HepG2 (cell line): ENCODE measurements around the gene ARHGEF10L. TPM values are rescaled to one million over a fixed set of nuclear protein-coding genes. Genes with fewer than 3 reads are reported as not detected.

ENCODE experiments used
- ATAC-seq: fragments of 200-7000 bp; cut with Tn5 transposase; 3 replicates; pipeline ENCODE4 v1.9.1; 2020; ENCODE audit warnings: mild to moderate bottlenecking, moderate library complexity
- BruUV-seq: library from RNA; stranded (reverse); fragments of 400-500 nt; replicated peaks from 2 replicates; lab custom pipeline; 2021; lab: Mats Ljungman, UMichigan
- CTCF ChIA-PET: fragments of 300-600 bp; formaldehyde crosslinking; extraction: SDS; loops from one replicate; lab custom pipeline; 2021; ENCODE audit warnings: low total read pairs, inconsistent platforms, low intra/inter-chr PET ratio; lab: Yijun Ruan, JAX
- POLR2A ChIA-PET: fragments of 350-600 bp; sonication (Branson Sonifier 250); formaldehyde crosslinking; loops from one replicate; lab custom pipeline; 2020; ENCODE audit warnings: antibody characterized with exemption, inconsistent platforms; lab: Yijun Ruan, JAX
- DNase-seq: peaks from one replicate; pipeline ENCODE4 v3.0.0-alpha.2; 2015; ENCODE audit warnings: low spot score
- FAIRE-seq: peaks from 3 replicates; lab custom pipeline; 2011; peaks lifted over from hg19 to GRCh38; lab: Jason Lieb, UNC
- H2AFZ ChIP-seq: one replicate; pipeline ENCODE4 v1.6.1; 2011; ENCODE audit warnings: low read length, inconsistent platforms
- H3K27ac ChIP-seq: fragments of 300-600 bp; 3 replicates; pipeline ENCODE4 v1.8.0; 2011; ENCODE audit warnings: mixed run types, mild to moderate bottlenecking, mixed read lengths, low read length, inconsistent platforms; ENCODE audit not compliant: insufficient read depth; ENCODE audit errors: extremely low read length
- H3K27me3 ChIP-seq, 2 experiments: fragments of 200-600 bp in 1 of 2; 2 replicates in 1 of 2; 3 replicates in 1 of 2; pipeline versions ENCODE4 v1.6.0 to v1.8.0; 2011; ENCODE audit warnings: low read length in 2 of 2, mild to moderate bottlenecking in 2 of 2, moderate library complexity in 2 of 2, inconsistent platforms in 1 of 2; ENCODE audit not compliant: insufficient read depth in 2 of 2, control insufficient read depth in 1 of 2
- H3K36me3 ChIP-seq, 2 experiments: fragments of 200-600 bp in 1 of 2; replicated peaks in 1 of 2; 2 replicates in 1 of 2; 3 replicates in 1 of 2; pipeline versions ENCODE4 v1.5.1 to v1.8.0; 2011; ENCODE audit warnings: low read length in 2 of 2, inconsistent platforms in 1 of 2; ENCODE audit not compliant: insufficient read depth in 2 of 2, control insufficient read depth in 1 of 2
- H3K4me1 ChIP-seq: 2 replicates; pipeline ENCODE4 v1.5.1; 2012; ENCODE audit warnings: low read length, inconsistent platforms; ENCODE audit not compliant: insufficient read depth
- H3K4me2 ChIP-seq: 2 replicates; pipeline ENCODE4 v1.6.0; 2011; ENCODE audit warnings: low read depth, low read length, inconsistent platforms
- H3K4me3 ChIP-seq, 3 experiments: fragments of 200-600 bp in 1 of 3; sonication (generic), shearing (Covaris generic) in 1 of 3; replicated peaks in 1 of 3; 2 replicates each; pipeline ENCODE4 v1.5.1; 2011 to 2016; ENCODE audit warnings: low read length in 3 of 3, inconsistent platforms in 2 of 3, low read depth in 2 of 3, mild to moderate bottlenecking in 2 of 3, control low read depth in 1 of 3, mixed read lengths in 1 of 3; ENCODE audit not compliant: insufficient read depth in 1 of 3
- H3K79me2 ChIP-seq: one replicate; pipeline ENCODE4 v1.6.1; 2011; ENCODE audit warnings: low read length, inconsistent platforms; ENCODE audit not compliant: insufficient read depth
- H3K9ac ChIP-seq: 2 replicates; pipeline ENCODE4 v1.6.0; 2011; ENCODE audit warnings: mild to moderate bottlenecking, low read depth, low read length, inconsistent platforms; ENCODE audit not compliant: insufficient read depth
- H3K9me3 ChIP-seq: 2 replicates; pipeline ENCODE4 v1.5.1; 2012; ENCODE audit warnings: mild to moderate bottlenecking, low read length
- H4K20me1 ChIP-seq: 2 replicates; pipeline ENCODE4 v1.6.0; 2011; ENCODE audit warnings: inconsistent platforms, mild to moderate bottlenecking, low read length, moderate library complexity; ENCODE audit not compliant: insufficient read depth
- AHDC1 ChIP-seq: sonication (generic); formaldehyde crosslinking; IDR thresholded peaks from 2 replicates; pipeline ENCODE4 v1.5.1; 2020; ENCODE audit warnings: mild to moderate bottlenecking, missing genetic modification reagents, borderline replicate concordance
- DPF2 ChIP-seq: sonication (generic); formaldehyde crosslinking; IDR thresholded peaks from 2 replicates; pipeline ENCODE4 v1.4.0; 2020; ENCODE audit warnings: mild to moderate bottlenecking, low read depth, missing genetic modification reagents, borderline replicate concordance
- ERF ChIP-seq: IDR thresholded peaks from 2 replicates; pipeline ENCODE4 v1.6.1; 2018; ENCODE audit warnings: missing biosample characterization, missing genetic modification reagents
- IRF1 ChIP-seq: sonication (generic); formaldehyde crosslinking; IDR thresholded peaks from 2 replicates; pipeline ENCODE4 v1.4.0; 2020; ENCODE audit warnings: low read depth, mild to moderate bottlenecking, missing genetic modification reagents
- MAFF ChIP-seq: IDR thresholded peaks from 2 replicates; pipeline ENCODE4 v1.6.1; 2011; ENCODE audit warnings: low read depth, low read length, improper control_type of control experiment
- MAFK ChIP-seq, 2 experiments: IDR thresholded peaks in 1 of 2; conservative IDR thresholded peaks in 1 of 2; 2 replicates each; pipeline ENCODE4 v1.6.1; 2011; ENCODE audit warnings: improper control_type of control experiment in 2 of 2, low read length in 2 of 2
- WGBS: methylation state at CpG from one replicate; pipeline ENCODE4 v1.1.6; 2017; ENCODE audit warnings: low lambda C conversion rate; 5-methylcytosine and 5-hydroxymethylcytosine counted together
- in situ Hi-C: cut with HindIII; loops from 2 replicates; pipeline ENCODE4 v1.10.0; 2017; ENCODE audit warnings: low pct_unique_long_range_greater_than_20kb; ENCODE audit not compliant: extremely low pct_ligation_motif_present
- intact Hi-C: fragments of 100-400 bp; cut with micrococcal nuclease; formaldehyde crosslinking; loops from one replicate; pipeline ENCODE4 v1.10.0; 2022; ENCODE audit not compliant: unreplicated experiment
- polyA plus RNA-seq, 8 experiments: library from polyadenylated mRNA; depleted of rRNA in 3 of 8; stranded (reverse) in 7 of 8; unstranded in 1 of 8; fragments of >200 nt; fragmentation: Illumina TruSeq in 4 of 8; extraction: Trizol in 4 of 8; gene quantifications; 2 replicates each; pipeline versions ENCODE4 v1.2.1 to v1.2.3, GENCODE V29; 2011 to 2016; ENCODE audit warnings: low read depth in 4 of 8, missing spikeins in 1 of 8, mixed read lengths in 1 of 8; ENCODE audit not compliant: insufficient read depth in 1 of 8
- total RNA-seq, 5 experiments: library from RNA; depleted of rRNA; stranded (reverse); fragments of >200 nt; fragmentation: Illumina TruSeq; extraction: Trizol; gene quantifications; 2 replicates each; pipeline ENCODE4 v1.2.3, GENCODE V29; 2016; ENCODE audit warnings: low read depth in 1 of 5

ARHGEF10L gene
- total and polyA plus RNA-seq, 2 of the 13 experiments (the other 11 are each of a cell fraction or from before 2014, with no cell fraction given) = 46.5 to 78.3 TPM

GRCh38 chr1:17729248-17729647 lies 189.8 kb downstream of the ARHGEF10L start:
- FAIRE-seq (no peak), ATAC-seq (no peak), DNase-seq (no peak)
- no TSS peak for BruUV-seq
- H3K4me1 ChIP-seq = no peaks in the 10 kb centered on the region
- H3K27me3 ChIP-seq = peaks cover 2 to 36% of the 10 kb centered on the region in 2 experiments; a peak in 3 of 5 replicates
- no peak overlapping the region for H3K9ac ChIP-seq
- H4K20me1 ChIP-seq = 0 out of 2 replicates have a peak, but pooled peaks cover 2% of the 10 kb centered on the region
- no peak overlapping the region for H3K4me3 ChIP-seq
- H3K36me3 ChIP-seq = no peaks in the 10 kb centered on the region
- 25% methylated on average over 6 of the region's 12 CpGs for WGBS
- CTCF ChIA-PET = no interaction called here
- H2AFZ ChIP-seq = no peak overlapping the region
- intact Hi-C loops = no loop called here
- no peaks in the 10 kb centered on the region for H3K9me3 ChIP-seq
- no peak overlapping the region for H3K4me2 ChIP-seq
- no peaks in the 10 kb centered on the region for H3K79me2 ChIP-seq
- TF ChIP-seq AHDC1 (CRISPR knock-in tag) = no peak
- TF ChIP-seq, all 625 proteins: peak for 0
- in situ Hi-C loops = no loop called here
- no peak overlapping the region for H3K27ac ChIP-seq
- POLR2A ChIA-PET = no interaction called here

- ATAC-seq (no peak), DNase-seq (no peak), FAIRE-seq (no peak)
- H2AFZ ChIP-seq = no peak overlapping the region
- H3K4me3 ChIP-seq = no peak overlapping the region
- no peaks in the 10 kb centered on the region for H3K79me2 ChIP-seq
- H3K4me1 ChIP-seq = no peaks in the 10 kb centered on the region
- POLR2A ChIA-PET = no interaction called here
- H3K36me3 ChIP-seq = no peaks in the 10 kb centered on the region
- 33% methylated on average over 6 of the region's 10 CpGs for WGBS
- TF ChIP-seq IRF1 = no peak
- no peak for TF ChIP-seq ERF (CRISPR knock-in tag)
- TF ChIP-seq DPF2 (CRISPR knock-in tag) = no peak
- TF ChIP-seq MAFF = peak; percentile 45; the same call in 1 of the 2 replicates
- peak; percentile 63 to 65 for TF ChIP-seq MAFK (conservative IDR thresholded peaks at IDR 0.05 in 1 of 2, IDR thresholded peaks at IDR 0.05 in 1 of 2; ENCODE audit: low read length in 2 of 2)
- intact Hi-C loops (no loop called here), in situ Hi-C loops (no loop called here)
- no peaks in the 10 kb centered on the region for H3K9me3 ChIP-seq
- H3K27ac ChIP-seq = no peak overlapping the region
- H3K9ac ChIP-seq = no peak overlapping the region
- H4K20me1 ChIP-seq = 0 out of 2 replicates have a peak, but pooled peaks cover 2% of the 10 kb centered on the region
- BruUV-seq = no TSS peak
- H3K27me3 ChIP-seq = peaks cover 2 to 40% of the 10 kb centered on the region in 2 experiments; a peak in 3 of 5 replicates
- CTCF ChIA-PET = no interaction called here
- H3K4me2 ChIP-seq = no peak overlapping the region
These were observed 190.4 kb downstream of the ARHGEF10L start for GRCh38 chr1:17729909-17730308.
